ENCODE results near the gene ALPK3.

DNA sequence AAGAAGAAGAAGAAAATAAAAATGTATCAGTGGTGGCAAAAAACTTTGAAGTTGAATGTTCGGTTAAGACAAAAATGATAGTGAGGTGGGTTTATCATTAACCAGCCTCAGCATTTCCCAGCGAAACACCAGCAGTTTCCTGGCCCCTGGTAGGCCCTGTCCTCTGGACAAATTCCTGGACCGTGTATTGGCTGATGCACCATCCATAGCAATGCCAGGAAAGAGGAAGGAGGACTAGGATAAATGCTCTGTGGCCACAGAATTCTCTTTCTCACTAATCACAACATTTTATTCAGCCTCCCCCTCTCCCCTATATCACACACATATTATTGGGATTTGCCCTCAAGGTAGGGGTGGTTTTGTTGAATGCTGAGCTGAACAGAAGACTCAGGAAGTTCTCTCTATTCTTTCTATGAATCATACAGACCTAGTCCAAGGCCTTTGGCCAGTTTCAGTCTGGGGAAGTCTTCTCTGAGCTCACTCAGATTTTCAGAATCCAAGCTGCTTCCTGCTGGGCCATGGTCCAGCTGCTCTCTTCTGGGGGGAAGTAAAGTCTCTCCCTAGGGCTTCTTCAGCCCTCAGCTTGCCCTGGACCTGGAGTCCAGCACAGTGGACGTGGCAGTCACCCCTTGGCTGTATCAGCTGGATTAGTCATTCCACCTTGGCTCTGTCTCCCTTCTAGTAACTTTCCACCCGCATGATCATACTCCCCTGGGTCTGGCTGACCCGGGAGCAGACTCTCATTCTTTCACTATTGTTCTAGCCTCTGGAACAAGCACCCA, 94.9 kb downstream of the ALPK3 start:
- TF ChIP-seq, protein P1, sequence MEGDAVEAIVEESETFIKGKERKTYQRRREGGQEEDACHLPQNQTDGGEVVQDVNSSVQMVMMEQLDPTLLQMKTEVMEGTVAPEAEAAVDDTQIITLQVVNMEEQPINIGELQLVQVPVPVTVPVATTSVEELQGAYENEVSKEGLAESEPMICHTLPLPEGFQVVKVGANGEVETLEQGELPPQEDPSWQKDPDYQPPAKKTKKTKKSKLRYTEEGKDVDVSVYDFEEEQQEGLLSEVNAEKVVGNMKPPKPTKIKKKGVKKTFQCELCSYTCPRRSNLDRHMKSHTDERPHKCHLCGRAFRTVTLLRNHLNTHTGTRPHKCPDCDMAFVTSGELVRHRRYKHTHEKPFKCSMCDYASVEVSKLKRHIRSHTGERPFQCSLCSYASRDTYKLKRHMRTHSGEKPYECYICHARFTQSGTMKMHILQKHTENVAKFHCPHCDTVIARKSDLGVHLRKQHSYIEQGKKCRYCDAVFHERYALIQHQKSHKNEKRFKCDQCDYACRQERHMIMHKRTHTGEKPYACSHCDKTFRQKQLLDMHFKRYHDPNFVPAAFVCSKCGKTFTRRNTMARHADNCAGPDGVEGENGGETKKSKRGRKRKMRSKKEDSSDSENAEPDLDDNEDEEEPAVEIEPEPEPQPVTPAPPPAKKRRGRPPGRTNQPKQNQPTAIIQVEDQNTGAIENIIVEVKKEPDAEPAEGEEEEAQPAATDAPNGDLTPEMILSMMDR (IDR thresholded peaks at IDR 0.05): no peak
- no peak for TF ChIP-seq POLR2A (IDR thresholded peaks at IDR 0.05)
